PC-3 (cell line): ENCODE measurements around the gene PTHLH. TPM values are rescaled to one million over a fixed set of nuclear protein-coding genes. Genes with fewer than 3 reads are reported as not detected.

Experiments
- ATAC-seq: fragments of 200-7000 bp; cut with Tn5 transposase; 2 replicates; pipeline ENCODE4 v1.9.1; 2020; ENCODE audit warnings: mild to moderate bottlenecking, moderate library complexity
- BruUV-seq: library from RNA; stranded (reverse); fragments of 400-500 nt; replicated peaks from 2 replicates; lab custom pipeline; 2021; lab: Mats Ljungman, UMichigan
- CTCF ChIA-PET: fragments of 300-600 bp; sonication (Branson Sonifier 250); formaldehyde crosslinking; loops from one replicate; lab custom pipeline; 2022; ENCODE audit warnings: antibody characterized with exemption; lab: Charles Lee
- POLR2A ChIA-PET: fragments of 300-600 bp; sonication (Branson Sonifier 250); formaldehyde crosslinking; loops from one replicate; lab custom pipeline; 2022; ENCODE audit warnings: antibody characterized with exemption; ENCODE audit not compliant: unreplicated experiment; lab: Charles Lee
- DNase-seq: peaks from one replicate; pipeline ENCODE4 v3.0.0-alpha.2; 2015
- H2AFZ ChIP-seq: fragments of 300-600 bp; sonication (generic); 2 replicates; pipeline ENCODE4 v1.6.0; 2016; ENCODE audit warnings: antibody characterized with exemption, low read length
- H3F3A ChIP-seq: fragments of 300-600 bp; sonication (generic); one replicate; pipeline ENCODE4 v1.6.0; 2017; ENCODE audit warnings: antibody characterized with exemption, low read length, control low read depth, mild to moderate bottlenecking; ENCODE audit not compliant: unreplicated experiment
- H3K27ac ChIP-seq: fragments of 300-600 bp; sonication (generic); 2 replicates; pipeline ENCODE4 v1.5.1; 2016; ENCODE audit warnings: mild to moderate bottlenecking, low read length
- H3K27me3 ChIP-seq: fragments of 300-600 bp; sonication (generic); 2 replicates; pipeline ENCODE4 v1.6.1; 2016; ENCODE audit warnings: low read length, mixed read lengths
- H3K36me3 ChIP-seq: fragments of 300-600 bp; sonication (generic); 2 replicates; pipeline ENCODE4 v1.6.1; 2016; ENCODE audit warnings: low read depth, mixed run types, low read length, mixed read lengths
- H3K4me1 ChIP-seq: fragments of 300-600 bp; sonication (generic); 2 replicates; pipeline ENCODE4 v1.5.1; 2016; ENCODE audit warnings: low read length; ENCODE audit not compliant: insufficient read depth
- H3K4me2 ChIP-seq: fragments of 300-600 bp; sonication (generic); 2 replicates; pipeline ENCODE4 v1.6.0; 2016; ENCODE audit warnings: low read length
- H3K4me3 ChIP-seq: fragments of 300-600 bp; sonication (generic); 2 replicates; pipeline ENCODE4 v1.5.1; 2016; ENCODE audit warnings: mild to moderate bottlenecking, low read length, mixed read lengths
- H3K79me2 ChIP-seq: fragments of 300-600 bp; sonication (generic); 2 replicates; pipeline ENCODE4 v1.6.1; 2017; ENCODE audit warnings: low read length, mixed read lengths
- H3K9ac ChIP-seq: fragments of 300-600 bp; sonication (generic); 2 replicates; pipeline ENCODE4 v1.6.0; 2016; ENCODE audit warnings: mild to moderate bottlenecking, low read length
- H3K9me2 ChIP-seq: fragments of 300-600 bp; sonication (generic); replicated peaks from 2 replicates; pipeline ENCODE4 v1.6.1; 2016; ENCODE audit warnings: mixed run types, low read length, mixed read lengths
- H3K9me3 ChIP-seq: fragments of 300-600 bp; sonication (generic); 2 replicates; pipeline ENCODE4 v1.6.1; 2016; ENCODE audit warnings: low read length, mixed read lengths
- H4K20me1 ChIP-seq: fragments of 300-600 bp; sonication (generic); 2 replicates; pipeline ENCODE4 v1.6.1; 2016; ENCODE audit warnings: low read length, mixed read lengths
- EZH2 ChIP-seq: fragments of 300-600 bp; sonication (generic); IDR thresholded peaks from one replicate; pipeline ENCODE4 v1.6.1; 2017; ENCODE audit warnings: antibody characterized with exemption, mild to moderate bottlenecking, low read length; ENCODE audit not compliant: unreplicated experiment
- EZH2phosphoT487 ChIP-seq: fragments of 300-600 bp; sonication (generic); IDR thresholded peaks from 2 replicates; pipeline ENCODE4 v1.6.1; 2018; ENCODE audit warnings: mild to moderate bottlenecking, antibody characterized with exemption, low read length, borderline replicate concordance
- intact Hi-C: fragments of 100-400 bp; cut with micrococcal nuclease; formaldehyde crosslinking; loops from 2 replicates; pipeline ENCODE4 v1.9.0; 2023
- total RNA-seq: library from RNA; depleted of rRNA; stranded (reverse); fragments of >200 nt; gene quantifications from 2 replicates; pipeline ENCODE4 v1.2.3, GENCODE V29; 2014
- TF ChIP-seq, protein P1 (sequence below): fragments of 300-600 bp; sonication (generic); conservative IDR thresholded peaks from 2 replicates; pipeline ENCODE4 v1.5.1; 2017; ENCODE audit warnings: antibody characterized with exemption, low read depth, mild to moderate bottlenecking, low read length

The PTHLH gene
- total RNA-seq, 1 experiment from 2014 or later: 383 TPM

DNA sequence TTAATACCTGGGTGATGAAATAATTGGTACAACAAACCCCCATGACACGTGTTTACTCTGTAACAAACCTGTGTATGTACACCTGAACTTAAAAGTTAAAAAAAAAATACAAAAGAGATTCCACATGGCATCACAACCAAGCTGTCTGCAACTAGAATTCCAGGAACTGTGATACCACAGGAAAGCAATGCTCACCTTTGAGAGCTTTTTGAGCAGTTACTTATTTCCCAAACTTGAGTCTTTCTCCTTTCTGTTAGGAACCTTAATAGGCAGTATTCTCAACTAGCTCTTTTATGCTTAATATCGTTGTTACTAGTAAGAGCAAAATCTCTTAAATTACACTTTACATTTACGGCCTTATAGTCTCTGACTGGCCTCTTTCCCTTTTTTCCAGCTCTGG lies 15.2 kb downstream of the PTHLH start:
- Histone ChIP-seq H3K4me3 (no peak overlapping the region), H3K79me2 (no peaks in the 10 kb centered on the region), H3K27me3 (no peaks in the 10 kb centered on the region), H3K4me1 (no peaks in the 10 kb centered on the region), H4K20me1 (no peaks in the 10 kb centered on the region), H3F3A (no peaks in the 10 kb centered on the region), H3K27ac (no peak overlapping the region), H3K36me3 (peaks cover 11% of the 10 kb centered on the region; the same call in 1 of the 2 replicates), H2AFZ (no peak overlapping the region), H3K9me2 (no peaks in the 10 kb centered on the region), H3K9me3 (no peaks in the 10 kb centered on the region), H3K9ac (no peak overlapping the region), H3K4me2 (no peak overlapping the region)
- ChIA-PET POLR2A (no interaction called here), CTCF (no interaction called here)
- no TSS peak for BruUV-seq
- ATAC-seq (no peak), DNase-seq (no peak)
- TF ChIP-seq, protein P1, sequence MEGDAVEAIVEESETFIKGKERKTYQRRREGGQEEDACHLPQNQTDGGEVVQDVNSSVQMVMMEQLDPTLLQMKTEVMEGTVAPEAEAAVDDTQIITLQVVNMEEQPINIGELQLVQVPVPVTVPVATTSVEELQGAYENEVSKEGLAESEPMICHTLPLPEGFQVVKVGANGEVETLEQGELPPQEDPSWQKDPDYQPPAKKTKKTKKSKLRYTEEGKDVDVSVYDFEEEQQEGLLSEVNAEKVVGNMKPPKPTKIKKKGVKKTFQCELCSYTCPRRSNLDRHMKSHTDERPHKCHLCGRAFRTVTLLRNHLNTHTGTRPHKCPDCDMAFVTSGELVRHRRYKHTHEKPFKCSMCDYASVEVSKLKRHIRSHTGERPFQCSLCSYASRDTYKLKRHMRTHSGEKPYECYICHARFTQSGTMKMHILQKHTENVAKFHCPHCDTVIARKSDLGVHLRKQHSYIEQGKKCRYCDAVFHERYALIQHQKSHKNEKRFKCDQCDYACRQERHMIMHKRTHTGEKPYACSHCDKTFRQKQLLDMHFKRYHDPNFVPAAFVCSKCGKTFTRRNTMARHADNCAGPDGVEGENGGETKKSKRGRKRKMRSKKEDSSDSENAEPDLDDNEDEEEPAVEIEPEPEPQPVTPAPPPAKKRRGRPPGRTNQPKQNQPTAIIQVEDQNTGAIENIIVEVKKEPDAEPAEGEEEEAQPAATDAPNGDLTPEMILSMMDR: no peak
- TF ChIP-seq EZH2 (no peak), EZH2phosphoT487 (no peak)
- intact Hi-C loops: no loop called here

- H3K27me3 ChIP-seq: no peaks in the 10 kb centered on the region
Observed at GRCh38 chr12:27953817-27954216, 18.7 kb downstream of the PTHLH start.

GRCh38 chr12:27953348-27953747 lies 19.2 kb downstream of the PTHLH start:
- Histone ChIP-seq H3K9me2 (no peaks in the 10 kb centered on the region), H3K9ac (no peak overlapping the region), H3K27me3 (no peaks in the 10 kb centered on the region), H3K4me1 (no peaks in the 10 kb centered on the region), H3K4me2 (no peak overlapping the region), H3K79me2 (no peaks in the 10 kb centered on the region), H3K27ac (no peak overlapping the region), H3K4me3 (no peak overlapping the region), H2AFZ (no peak overlapping the region), H3K9me3 (no peaks in the 10 kb centered on the region), H4K20me1 (no peaks in the 10 kb centered on the region), H3F3A (no peaks in the 10 kb centered on the region), H3K36me3 (no peaks in the 10 kb centered on the region)
- TF ChIP-seq EZH2phosphoT487 (no peak), EZH2 (no peak)
- TF ChIP-seq, protein P1: no peak
- ATAC-seq: no peak
- BruUV-seq: no TSS peak
- intact Hi-C loops: no loop called here
- POLR2A ChIA-PET: interaction anchor here (0.7 kb wide), 1 partner anchor 376 kb away, joined by 4 read pairs; no protein-coding TSS in a partner anchor
- CTCF ChIA-PET: no interaction called here
- DNase-seq: no peak

More at GRCh38 chr12:27953817-27954216, 18.7 kb downstream of the PTHLH start:
- H3K79me2 ChIP-seq: no peaks in the 10 kb centered on the region
- H3K9me2 ChIP-seq: no peaks in the 10 kb centered on the region
- H3K4me3 ChIP-seq: no peak overlapping the region
- ChIA-PET POLR2A (interaction anchor here (0.7 kb wide), 1 partner anchor 375 kb away, joined by 4 read pairs; no protein-coding TSS in a partner anchor), CTCF (no interaction called here)
- H3K27ac ChIP-seq: no peak overlapping the region
- H3K4me1 ChIP-seq: no peaks in the 10 kb centered on the region
- no peaks in the 10 kb centered on the region for H3F3A ChIP-seq
- H4K20me1 ChIP-seq: no peaks in the 10 kb centered on the region
- H3K9me3 ChIP-seq: no peaks in the 10 kb centered on the region
- intact Hi-C loops: no loop called here
- no TSS peak for BruUV-seq
- TF ChIP-seq, protein P1: no peak
- TF ChIP-seq EZH2: no peak
- no peak for TF ChIP-seq EZH2phosphoT487
- DNase-seq (no peak), ATAC-seq (no peak)
- H3K36me3 ChIP-seq: 0 out of 2 replicates have a peak, but pooled peaks cover 2% of the 10 kb centered on the region
- H2AFZ ChIP-seq: no peak overlapping the region
- H3K4me2 ChIP-seq: no peak overlapping the region
- H3K9ac ChIP-seq: no peak overlapping the region
